MV-4-11 (cell line): ENCODE data around the gene MAP7D2.
A peak's percentile ranks its signal among the peaks of the same experiment; 100 is the strongest.

Experiments used
- DNase-seq: peaks from one replicate; lab custom pipeline; 2025; lab: John Stamatoyannopoulos, UW

The MAP7D2 gene

DNA sequence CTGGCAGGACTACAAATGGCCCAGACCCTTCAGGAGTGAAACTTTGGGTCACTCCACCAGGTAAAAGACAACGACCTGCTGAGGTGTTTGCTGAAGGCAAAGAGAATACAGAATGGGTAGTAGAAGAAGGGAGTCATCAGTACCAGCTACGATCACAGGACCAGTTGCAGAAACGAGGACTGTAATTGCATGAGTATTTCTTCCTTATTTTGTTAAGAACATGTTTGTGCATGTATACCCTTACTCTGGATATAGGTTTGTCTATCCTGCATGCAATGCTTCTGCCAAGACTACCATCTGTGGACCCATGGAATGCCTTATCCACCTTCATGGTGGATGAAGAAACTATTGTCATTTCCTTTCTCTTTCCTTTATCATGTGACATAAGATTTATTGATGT, 77.7 kb downstream of the MAP7D2 start:
- no peak for DNase-seq

DNA sequence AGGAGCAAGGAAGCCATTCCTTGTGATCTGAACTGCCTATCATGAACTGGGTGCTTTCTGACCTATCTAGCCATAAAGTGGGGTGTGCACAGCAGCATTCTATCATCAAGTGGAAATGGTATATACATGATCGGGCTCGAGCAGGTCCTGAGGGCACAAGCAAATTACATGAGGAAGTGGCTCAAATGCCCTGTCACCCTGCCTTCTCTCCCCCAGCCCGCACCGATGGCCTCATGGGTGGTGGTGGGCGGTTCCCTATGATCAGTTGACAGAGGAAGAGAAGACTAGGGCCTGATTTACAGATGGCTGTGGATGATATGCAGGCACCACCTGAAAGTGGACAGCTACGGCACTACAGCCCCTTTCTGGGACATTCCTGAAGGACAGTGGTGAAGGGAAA, 79.5 kb downstream of the MAP7D2 start:
- DNase-seq = peak; percentile 47

DNA sequence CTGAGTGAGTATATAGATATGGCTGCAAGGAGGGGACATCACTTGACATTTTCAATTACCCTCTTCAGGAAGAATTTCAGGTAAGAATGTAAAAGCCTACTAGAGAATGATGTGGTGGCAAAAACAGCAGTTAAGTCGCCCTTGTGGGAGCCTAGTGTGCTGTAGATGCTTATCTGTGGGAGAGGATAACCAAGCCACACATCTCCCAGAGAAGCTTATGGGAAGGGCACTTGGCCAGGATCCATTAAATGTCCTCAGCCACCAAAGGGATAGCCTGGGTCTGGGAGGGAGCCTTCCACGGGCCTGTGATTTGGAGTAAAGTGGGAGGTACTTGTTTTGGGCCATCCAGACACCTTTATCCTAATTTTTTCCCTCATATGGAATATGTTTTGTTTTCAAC, 84.5 kb downstream of the MAP7D2 start:
- DNase-seq = no peak

DNA sequence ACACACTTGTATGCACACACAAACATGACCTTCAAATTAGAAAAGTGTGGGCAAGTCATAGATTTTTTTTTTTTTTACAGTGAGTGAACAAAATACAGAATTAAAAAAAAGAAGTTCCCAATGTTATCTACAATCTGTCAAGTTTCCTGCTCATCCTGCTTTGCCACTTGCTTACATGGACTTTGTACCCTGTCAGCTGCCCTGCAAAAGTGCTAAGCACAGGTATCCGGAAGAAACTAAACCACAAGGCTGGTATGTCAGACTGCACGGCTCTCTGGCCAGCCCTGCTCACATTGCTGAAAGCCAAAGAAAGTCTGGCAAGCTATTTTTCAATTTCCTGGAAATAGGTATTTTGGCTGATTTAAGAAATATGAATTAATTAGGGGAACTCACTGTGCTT, 87.0 kb downstream of the MAP7D2 start:
- DNase-seq = no peak

DNA sequence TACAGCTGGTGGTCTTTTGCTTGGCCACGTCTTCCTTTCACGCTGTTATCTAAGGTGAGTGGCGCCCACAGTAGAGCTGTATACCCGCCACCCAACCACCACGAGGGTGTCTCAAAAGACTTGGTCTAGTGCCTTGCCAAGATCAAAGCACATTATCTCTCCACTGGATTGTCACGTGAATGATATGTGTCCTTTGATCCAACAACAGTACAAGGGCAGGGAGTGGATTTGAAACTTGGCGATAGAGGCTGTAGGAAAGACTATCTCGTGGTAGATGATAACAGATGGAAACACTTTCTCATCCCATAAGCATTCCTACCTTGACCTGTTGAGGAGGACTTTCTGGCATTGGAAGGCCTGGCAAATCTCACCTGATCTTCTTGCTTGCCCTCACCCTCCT, 88.1 kb downstream of the MAP7D2 start:
- no peak for DNase-seq

DNA sequence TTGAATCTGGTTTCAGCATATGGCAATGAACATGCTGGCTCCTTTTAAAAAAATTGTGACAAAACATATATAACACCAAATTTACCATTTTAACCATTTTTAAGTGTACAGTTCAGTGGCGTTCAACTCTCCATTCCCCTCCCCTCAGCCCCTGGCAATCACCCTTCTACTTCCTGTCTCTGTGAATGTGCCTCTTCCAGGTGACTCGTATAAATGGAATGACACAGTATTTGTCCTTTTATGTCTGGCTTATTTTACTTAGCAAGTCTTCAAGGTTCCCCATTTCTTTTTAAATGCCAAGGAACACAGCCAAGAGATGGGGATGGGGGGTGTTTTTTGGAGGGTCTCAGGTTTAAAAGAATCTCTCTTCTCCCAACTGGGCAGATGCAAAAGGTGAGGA, 90.4 kb downstream of the MAP7D2 start:
- no peak for DNase-seq

DNA sequence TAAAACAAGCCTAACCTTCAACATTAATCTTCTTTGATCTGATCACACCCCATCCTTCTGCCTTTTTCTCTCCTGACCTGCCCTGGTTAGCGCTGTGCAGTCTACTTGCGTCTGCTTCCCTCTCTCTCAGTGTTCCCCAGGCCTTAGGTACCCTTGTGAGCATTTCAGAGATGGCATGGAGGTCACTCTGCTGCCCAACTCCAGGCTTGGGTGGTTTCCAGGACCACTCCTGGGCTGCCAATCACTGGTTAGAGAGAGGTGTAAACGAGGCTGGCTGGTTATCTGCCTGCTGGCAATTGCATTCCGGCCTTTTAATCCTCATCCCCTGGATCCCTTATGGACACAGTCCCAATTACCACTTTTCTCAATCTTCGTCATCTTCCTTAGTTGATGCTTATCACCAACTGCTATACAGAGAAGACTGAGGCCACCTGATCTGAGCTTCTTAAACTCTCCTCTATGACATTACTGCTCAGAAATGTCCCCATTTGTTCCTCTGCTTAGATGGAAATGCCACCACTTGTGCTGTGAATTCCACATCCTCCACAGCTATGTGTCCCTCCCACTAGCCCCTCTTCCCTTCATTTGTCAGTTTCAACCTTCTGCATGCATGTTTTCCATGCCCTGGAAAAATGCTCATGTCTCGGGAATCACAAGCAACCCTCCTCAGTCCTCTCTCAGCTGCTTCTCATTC, 96.9 kb downstream of the MAP7D2 start:
- DNase-seq = no peak

DNA sequence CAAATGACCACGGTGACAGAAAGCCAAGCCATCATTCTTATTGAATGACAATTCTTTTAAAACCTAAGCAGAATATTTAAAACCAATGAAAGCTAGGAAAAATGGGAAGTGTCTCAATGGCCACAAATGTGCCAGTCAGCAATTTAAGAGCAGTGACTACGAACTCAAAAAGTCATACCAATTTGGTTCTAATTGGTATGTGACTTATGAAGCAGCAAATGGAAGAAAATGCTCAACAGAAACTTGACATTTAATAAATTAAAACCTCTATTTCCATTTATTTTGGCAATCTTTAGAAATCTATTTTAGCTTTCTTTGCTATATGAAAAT, 100.1 kb downstream of the MAP7D2 start:
- DNase-seq = no peak

DNA sequence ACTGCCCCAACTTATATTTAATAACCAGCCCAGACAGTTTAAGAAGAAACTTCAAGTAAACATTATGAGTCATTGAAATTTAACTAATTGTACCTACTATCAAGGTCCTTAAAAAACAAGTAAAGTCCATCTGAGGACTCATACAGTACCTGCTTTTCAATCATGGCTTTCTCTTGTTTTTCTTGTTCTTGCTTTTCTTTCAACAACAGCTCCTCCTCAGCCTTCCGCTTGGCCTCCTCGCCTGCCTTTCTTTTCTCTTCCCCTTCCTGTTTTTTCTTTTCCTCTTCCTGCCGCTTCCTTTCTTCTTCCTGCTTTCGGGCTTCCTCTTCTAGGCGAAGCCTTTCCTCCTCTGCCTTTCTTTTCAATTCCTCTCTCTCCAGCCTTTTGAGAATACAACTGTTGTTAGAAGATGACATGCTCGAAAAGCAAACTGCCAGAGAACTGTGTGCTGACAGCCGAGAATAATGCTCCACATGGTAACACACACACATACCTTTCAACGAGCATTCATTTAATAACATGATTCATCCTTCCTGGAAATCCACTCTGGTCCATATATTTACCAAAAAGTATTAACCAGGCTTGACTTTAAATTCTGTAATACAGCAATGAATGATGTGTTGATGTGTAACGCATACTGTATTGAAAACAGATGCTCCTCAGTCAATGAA, 100.6 kb downstream of the MAP7D2 start:
- DNase-seq = no peak

DNA sequence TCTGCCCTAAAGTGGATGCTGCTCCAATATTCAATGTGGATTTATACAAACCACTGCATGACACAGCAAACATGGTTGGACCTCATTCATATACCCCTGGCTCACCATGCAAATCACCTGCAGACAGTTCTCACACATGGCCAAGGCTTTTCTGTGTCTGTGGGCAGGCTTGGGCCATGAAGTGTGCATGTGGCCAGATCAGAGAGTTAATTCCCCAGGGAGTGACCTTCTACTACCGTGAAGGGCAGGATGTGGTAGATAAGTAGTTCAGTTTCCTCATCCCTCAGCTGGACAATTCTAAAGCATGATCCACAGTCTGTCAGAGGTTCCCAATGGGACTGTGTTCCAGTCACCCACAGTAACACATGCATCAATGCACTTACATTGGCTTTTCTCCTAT, 101.3 kb downstream of the MAP7D2 start:
- no peak for DNase-seq

DNA sequence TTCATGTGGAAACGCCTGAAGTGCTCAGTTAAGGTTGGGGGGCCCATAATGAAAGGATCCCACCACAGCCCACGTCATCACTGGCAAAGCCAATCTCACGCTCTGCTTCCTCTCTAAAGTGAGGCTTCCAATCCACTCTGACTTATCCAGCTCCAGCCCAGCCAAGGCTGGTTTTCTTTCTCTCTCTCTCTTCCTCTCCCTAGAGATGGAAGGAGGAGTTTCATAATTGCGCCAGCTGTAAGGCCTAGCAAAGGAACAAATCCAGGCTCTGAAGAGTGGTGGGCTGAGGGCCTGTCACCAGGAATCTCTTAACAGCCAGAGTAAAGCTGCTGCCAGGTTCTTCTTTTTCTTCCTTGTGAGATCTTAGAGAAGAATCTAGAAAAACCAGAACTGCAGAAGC, 105.1 kb downstream of the MAP7D2 start:
- no peak for DNase-seq

DNA sequence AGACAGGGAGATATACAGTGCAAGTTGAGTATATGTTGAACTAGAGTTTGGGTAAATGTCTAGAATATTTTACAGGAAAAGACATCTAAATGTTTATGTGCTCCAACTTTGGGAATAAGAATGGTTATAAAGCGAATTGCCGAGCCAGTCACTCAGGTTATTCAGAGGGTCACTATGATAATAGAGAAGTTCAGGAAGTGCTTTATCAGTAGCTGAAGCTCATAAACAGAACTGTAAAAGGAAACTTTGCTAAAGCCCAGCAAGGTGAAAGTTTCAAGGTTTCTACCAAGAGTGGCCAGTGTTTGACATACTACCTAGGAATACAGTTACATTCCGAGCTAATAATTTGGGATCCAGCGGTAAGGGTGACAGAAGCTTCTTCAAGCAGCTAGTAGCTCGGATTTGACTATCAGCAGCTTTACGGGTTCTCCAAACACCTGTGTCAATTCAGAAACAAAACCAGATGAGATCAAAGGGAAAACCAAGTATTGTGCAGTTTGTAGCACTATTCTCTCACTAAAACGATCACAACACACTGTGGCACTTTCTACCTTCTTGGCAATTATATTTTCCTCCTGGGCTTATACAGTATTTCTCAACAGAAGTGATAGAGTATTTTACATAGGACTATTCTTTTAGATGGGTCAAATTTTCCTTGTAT, 108.6 kb downstream of the MAP7D2 start:
- DNase-seq = no peak

DNA sequence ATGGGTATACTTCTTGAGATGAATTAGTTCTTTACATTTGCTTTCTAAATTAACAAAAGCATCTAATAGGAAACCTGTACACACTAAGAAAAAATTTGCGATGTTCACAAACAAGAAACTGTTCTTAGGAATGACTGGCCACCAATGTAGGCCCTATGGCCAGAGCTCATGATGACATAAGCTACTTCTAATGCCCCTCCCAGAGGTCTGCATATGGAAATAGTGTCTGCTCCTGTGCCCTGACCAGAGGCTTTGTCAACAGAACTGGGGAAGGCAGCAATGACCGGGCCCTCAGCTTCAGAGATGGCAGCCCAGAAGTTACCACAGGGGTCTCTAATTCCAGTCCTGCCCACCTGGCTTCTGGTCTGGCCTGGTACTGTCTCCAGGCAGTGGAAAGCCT, 110.8 kb downstream of the MAP7D2 start:
- DNase-seq = no peak

DNA sequence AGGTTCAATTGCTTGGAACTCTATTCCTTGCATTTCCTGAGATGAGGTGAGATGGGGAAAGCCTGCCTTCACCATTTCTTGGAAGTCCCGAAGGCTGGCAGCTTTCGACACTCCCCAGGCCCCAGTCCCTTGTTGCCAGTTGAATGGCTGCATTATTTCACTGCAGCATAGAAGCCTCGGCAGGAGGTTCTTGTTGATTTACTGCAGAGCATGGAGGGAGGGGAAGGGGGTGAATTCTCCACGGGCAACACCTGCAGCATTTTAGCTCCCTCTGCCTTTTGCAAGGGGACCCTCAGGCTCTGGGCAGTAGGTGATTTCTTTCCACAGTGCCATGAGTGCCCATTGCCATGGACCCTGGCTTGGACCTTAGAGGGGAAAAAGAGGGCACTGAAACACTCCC, 115.1 kb downstream of the MAP7D2 start:
- no peak for DNase-seq

DNA sequence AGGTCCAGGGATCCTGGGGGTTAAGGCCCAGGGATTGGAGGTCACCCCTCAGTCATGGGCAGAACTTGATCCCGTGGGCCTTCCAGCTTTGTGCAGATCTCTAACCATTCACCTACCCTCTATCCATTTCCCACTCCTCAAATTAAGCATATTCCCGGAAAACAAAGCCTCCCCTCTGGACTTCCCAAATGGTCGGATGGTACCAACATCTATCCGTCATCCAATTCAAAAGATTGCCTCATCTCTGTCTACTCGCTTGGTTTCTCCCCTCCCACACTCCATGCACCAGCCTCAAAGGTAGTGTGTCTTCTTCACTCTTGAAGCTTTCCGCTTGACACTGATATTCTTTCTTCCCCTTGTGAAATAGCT, 125.4 kb downstream of the MAP7D2 start:
- DNase-seq = no peak

DNA sequence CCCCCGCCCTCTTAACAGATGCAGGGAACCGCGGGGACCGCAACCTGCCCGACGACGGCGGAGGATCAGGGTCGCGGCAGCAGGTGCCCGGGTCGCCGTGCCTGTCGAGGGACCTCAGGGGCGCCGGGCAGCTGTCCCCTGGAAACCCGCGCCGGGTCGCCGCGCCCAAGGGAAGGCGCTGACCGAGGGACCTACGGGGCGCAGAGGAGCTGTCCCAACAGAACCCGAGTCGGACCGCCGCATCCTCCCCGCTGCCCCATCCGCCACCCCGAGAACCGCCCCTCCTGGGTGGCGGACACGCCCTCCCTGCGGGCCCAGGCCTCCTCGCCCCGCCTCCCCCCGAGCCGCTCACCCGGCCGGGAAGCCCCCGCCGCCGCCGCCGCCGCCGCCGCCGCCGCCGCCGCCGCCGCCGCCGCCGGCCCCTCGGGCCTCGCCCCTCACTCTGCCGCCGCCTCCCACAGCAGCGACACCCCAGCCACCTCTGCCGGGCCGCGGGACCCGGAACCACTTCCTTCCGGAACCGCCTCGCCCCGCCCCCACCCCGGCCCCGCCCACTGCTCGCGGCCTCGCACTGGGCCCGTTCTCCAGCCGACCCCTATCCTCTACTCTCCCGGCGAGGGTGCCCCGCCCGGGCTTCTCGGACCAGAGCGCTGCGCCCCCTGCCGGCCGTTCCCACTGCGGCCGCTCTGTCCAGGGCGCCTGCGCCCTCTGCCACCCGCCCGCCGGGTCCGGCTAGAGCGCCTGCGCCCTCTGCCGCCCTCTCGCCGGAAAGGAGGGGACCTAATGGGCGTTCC, 126.0 kb downstream of the MAP7D2 start, which contains the start of gene BCLAF3:
TSS of gene BCLAF3 (minus strand) at position 506 of the 794 bp plus-strand sequence. CDS start 20,797 bp downstream, outside the sequence.
- peak; percentile 78 for DNase-seq

DNA sequence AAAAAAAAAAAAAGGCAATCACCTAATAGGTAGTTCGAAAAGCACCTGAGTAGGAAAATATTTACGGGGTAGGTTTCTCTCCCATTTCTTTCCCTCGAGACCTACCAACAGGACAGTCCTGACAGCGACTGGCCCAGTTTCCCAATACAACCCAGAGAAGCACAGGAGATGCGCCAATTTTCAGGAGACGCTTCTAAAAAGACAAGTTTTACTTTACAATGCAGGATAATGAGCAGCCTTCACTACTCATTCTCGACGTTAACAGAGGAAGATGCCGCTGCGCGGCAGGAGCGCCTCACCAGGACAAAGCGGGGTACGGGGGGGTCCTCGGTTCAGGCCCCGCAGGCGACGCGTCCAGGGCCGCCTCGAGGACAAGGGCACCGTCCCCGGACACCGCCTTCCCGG, 126.6 kb downstream of the MAP7D2 start:
- no peak for DNase-seq

DNA sequence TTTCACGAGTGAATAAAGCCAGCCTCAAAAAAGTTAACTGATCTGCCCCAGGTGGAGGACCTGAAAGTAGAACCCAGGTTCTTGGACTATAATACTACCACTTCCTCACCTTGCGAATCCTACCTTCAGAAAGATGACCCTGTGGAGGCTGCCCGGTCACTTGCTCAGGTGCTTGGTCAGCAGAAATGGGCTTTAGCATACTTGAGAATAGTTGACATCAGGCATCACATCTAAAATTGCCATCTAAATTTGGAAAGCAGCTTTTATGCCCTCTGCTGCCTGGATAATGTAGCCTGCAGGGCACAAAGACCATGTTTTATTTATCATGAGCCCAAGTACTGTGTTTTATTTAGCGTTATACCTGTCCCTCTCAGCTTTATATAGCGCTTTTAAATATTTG, 128.9 kb downstream of the MAP7D2 start:
- DNase-seq = no peak

DNA sequence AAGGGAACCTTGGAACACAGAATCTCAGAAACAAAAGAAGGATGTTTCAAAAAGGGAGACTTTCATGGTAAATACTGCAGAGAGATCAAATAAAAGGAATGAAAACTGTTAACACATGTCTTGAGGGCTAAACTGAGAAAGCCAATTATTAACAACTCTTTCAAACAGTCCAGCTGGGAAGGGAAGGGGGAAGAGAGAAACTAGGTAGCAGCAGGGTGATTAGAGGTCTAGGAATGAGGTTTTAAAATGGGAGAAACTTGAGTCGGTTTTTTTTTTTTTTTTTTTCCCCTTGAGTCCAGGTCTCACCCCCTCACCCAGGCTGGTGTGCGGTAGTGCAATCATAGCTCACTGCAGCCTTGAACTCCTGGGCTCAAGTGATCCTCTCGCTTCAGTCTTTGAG, 130.2 kb downstream of the MAP7D2 start:
- no peak for DNase-seq

DNA sequence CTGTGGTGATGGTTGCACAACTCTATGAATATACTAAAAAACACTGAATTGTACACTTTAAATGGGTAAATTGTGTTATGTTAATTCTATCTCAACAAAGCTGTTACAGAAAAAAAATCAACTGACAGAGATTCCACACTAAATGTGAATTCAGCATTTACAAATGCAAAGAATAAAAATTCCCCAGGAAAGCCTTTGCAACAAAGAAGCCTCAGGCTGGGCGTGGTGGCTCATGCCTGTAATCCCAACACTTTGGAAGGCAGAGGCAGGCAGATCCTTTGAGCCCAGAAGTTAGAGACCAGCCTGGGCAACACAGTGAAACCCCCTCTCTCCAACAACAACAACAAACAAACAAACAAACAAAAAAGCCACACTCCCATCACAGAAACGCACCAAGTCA, 134.8 kb downstream of the MAP7D2 start:
- DNase-seq = no peak

DNA sequence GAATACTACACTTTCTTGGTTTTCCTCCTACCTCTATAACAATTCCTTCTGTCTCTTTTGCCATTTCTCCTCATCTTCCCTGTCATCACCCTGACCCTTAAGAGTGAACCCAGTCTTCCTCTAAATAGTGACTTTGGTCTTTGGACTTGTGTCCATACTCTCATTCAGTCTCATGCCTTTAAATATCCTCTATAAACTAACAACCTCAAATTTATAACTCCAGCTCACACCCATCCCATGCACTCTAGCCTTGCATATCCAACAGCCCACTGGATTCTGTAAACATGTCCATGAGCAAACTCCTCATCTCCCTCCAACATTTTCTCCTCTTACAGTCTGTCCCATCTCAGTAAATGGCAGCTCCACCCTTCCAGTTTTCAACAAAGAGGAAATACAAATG, 140.9 kb downstream of the MAP7D2 start:
- no peak for DNase-seq

DNA sequence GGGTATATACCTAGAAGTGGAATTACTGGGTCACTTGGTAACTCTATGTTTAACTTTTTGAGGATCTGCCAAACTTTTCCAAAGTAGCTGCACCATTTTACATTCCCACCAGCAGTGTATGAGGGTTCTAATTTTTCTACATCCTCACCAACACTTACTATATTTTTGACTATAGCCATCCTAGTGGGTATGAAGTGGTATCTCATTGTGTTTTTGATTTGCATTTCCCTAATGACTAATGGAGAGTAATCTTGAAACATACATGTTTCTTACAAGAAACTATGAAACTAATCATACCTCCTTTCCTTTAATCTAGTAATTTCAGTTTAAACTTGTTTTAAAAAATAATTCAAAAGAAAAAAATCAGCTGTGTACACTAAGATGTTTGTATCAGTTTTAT, 143.7 kb downstream of the MAP7D2 start:
- no peak for DNase-seq

DNA sequence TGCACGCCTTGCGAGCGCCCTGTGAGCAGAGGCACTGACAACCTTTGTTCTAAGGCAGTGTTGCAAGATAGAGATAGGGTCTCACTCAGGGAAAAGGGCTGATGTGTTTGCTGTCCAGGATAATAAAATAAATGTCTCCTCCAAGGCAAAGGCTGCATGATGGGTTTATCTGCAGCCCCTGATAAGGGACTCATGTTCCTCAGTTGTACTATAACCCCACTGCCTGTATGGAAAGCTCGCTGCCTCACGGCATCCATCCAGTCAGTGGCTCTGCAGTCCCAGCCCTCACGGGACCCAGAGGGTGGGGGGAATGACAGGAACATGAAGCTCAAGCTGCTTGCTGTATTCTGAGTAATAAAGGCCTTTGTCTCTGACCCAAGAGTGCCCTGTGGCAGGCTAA, 148.4 kb downstream of the MAP7D2 start:
- no peak for DNase-seq
